Stimulated activated CD4-positive, alpha-beta T cell treated with anti-CD3 and anti-CD28 coated beads, Interleukin-1b, Interleukin-23, amount 100 ng/mL, for 48 hours (primary cell): ENCODE data around the gene RALGPS1.
"Not testable (repeated sequence)": the region's sequence is repeated elsewhere in the genome, so short reads cannot be mapped to it uniquely, and the experiment has no call there.

Source experiments
- DNase-seq: peaks from one replicate; pipeline ENCODE4 v3.0.0-alpha.2; 2020

Gene RALGPS1

GRCh38 chr9:127139775-127140174 lies 225.2 kb downstream of the RALGPS1 start:
- DNase-seq: no peak

DNA sequence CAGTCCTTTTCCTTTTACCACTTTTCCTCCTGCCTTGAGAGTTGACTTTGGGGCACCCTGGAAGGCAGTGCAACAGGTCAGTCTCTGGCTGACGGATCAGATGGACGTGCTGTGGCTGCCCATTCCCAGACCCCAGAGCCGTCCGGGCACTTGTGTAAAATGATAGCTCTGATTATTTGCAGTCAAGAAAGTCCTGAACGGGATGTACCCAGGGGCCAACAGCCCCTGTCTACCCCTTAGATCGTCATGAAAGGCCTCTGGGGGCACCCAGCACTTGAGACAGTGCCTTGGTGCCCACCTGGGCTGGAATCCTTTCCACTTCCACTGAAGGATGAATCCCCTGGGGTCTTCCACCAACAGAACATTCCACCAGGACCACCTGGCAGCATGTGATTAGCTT lies 225.6 kb downstream of the RALGPS1 start:
- DNase-seq: no peak

DNA sequence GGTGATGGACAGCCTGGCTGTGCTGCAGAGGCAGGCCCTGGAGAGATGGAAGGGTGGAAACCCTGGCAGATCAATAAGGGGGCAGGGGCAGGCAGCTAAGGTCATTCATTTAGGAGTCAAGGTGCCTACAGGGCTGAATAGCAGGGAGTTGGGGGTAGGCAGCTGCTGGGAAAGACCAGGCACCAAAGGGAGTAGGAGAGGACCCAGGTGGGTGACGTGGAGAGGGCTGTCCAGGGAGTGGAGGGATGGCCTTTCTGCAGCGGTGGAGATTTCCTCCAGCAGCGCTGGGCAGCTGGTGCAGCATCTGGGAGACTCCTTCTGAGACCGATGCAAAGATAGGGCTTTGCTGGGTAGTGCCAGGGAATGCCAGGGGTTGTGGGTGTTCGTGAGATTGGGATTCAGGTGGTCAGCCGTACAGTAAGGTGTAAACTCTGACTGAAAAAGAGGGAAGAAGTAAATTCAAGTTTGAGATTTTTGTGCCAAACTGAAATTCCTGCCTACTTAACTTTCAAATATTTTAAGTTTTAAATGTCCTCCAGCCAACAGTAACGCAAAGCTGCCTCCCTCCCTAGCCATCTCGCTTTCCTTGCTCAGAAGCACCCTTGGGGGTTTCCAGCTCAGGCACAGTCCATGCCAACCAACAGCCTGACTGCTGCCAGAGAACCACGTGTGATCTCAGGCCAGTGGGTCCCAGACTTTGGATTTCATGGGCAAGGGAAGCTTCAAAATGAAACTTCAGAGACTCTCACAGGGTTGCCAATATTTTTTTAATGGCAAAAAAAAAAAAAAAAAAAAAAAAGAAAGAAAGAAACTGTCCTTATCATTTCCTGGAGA lies 226.5 kb downstream of the RALGPS1 start:
- no peak for DNase-seq

DNA sequence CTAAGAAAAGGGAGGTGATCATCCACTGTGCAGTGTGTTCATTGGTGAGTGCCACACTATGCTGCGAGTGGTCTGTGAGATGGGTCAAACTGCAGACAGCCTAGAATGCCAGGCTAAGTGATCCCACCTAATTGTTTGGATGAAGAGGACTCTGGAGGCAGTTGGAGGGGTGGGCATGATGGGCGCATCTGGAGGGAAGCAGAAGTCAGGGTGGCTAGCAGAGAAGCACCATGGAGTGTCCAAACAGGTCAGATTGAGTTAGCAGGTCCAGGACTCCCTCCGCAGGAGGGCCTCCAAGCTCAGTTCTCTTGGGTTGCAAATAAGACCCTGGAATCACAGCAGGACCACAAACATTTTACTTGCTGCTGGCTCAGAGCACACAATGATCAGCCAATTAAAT lies 227.7 kb downstream of the RALGPS1 start:
- DNase-seq: no peak

- DNase-seq: no peak
These were observed 228.4 kb downstream of the RALGPS1 start for GRCh38 chr9:127142931-127143464.

GRCh38 chr9:127143920-127144465 lies 229.4 kb downstream of the RALGPS1 start:
- no peak for DNase-seq

DNA sequence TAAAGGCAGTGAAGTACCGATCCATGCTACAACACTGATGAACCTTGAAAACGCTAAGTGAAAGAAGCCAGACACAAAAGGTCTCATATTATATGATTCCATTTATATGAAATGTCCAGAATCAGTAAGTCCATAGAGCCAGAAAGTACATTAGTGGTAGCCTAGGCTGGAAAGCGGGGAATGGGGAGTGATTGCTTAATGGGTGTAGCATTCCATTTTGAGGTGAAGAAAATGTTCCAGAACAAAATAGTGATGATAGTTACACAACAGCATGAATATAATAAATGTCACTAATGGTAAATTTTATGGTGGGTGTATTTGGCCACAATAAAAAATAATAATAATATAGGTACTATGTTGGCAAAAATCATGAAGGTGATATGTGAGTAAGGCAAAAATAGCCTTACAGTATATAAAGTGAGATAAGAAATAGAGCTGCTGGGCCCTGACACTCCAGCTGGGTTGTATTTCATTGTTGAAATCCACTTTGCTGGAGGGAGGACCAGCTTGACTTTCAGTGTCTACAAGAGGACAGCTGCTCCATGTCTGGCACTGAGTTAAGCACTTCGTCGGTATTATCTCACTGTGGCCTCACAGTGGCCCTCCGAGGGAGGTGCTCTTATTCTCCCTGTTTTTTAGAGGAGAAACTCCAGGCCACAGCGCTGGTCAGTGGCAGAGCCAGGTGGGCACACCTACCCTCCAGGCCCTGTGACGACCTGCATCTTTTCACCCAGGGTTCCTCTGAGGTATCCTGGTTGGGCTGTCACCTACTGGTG lies 230.3 kb downstream of the RALGPS1 start:
- DNase-seq: no peak

DNA sequence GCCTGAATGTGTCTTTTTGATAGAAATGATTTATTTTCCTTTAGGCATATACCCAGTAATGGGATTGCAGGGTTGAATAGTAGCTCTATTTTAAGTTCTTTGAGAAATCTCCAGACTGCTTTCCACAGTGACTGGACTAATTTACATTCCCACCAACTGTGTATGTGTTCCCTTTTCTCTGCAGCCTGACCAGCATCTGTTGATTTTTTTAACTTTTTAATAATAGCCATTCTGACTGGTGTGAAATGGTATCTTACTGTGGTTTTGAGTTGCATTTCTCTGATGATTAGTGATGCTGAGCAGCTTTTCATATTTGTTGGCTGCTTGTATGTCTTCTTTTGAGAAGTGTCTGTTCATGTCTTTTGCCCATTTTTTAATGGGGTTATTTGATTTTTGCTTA lies 232.3 kb downstream of the RALGPS1 start:
- not testable (repeated sequence) for DNase-seq

- no peak for DNase-seq
These were observed 232.7 kb downstream of the RALGPS1 start for GRCh38 chr9:127147251-127147650.

- DNase-seq: no peak
These were observed 233.4 kb downstream of the RALGPS1 start for GRCh38 chr9:127148014-127148413.

- no peak for DNase-seq
These were observed 234.4 kb downstream of the RALGPS1 start for GRCh38 chr9:127149010-127149409.

- DNase-seq: no peak
These were observed 235.1 kb downstream of the RALGPS1 start for GRCh38 chr9:127149463-127150390.

DNA sequence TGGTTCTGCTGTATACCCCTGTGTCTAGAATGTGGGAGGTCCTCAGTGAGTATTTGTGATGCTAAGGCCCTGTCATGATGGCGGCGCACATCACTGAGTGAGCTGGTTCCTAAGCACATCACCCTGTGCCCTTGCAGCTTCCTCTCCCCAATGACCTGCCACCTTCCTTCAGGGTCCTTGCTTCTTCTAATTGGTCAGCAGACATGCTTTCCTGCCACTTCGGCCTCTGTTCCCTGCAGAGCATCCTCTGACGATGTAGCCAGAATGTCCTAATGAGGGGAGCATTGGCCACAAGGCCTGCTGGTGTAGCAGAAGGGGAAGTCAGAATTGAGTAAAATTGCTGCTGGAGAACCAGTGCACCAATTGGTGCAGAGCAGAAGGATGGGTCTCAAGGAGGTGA lies 238.9 kb downstream of the RALGPS1 start:
- DNase-seq: no peak

DNA sequence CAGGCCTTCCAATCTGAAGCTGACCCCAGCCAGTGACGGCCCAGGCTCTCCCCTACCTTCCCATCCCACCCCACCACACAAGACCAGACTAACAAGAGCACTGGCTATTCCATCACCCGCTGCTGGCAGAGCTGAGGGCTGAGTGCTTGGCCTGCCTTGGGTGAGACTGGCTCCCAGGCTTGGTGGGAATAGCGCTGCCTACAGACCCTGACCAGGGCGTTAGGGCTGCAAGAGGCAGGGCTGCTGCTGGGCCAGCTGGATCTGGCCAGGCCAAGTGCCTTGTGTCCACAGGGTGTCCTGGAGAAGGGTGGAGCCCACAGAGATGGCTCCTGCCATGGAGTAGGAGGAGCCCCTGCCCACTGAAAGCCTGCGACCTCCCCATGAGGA lies 239.4 kb downstream of the RALGPS1 start:
- no peak for DNase-seq

- no peak for DNase-seq
These were observed 240.0 kb downstream of the RALGPS1 start for GRCh38 chr9:127154390-127155191.

- no peak for DNase-seq
These were observed 240.9 kb downstream of the RALGPS1 start for GRCh38 chr9:127155314-127155960.

DNA sequence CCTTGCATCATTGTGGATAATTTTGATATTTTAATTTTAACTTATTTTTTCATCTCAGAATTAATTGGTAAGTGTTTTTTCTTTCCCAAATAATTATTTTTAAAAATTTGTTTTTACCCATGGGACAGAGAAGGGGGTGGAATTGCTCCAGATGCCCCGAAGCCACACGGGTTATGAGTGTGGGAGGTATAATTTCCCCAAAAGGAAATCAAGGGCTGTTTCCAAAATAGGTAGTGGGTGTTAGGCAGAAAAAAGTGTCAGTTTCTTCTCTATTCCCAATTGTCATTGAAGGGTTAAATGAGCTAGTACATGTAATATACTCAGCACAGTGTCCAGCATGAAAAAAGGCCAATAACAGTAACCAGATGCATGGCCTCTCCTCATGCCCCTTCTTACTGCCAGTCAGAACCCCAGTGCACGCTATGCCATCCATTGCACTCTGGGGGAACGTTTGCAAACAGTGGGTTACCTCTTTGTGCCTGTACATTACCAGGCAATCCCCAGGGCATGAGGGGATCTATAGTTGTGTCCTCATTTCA lies 244.3 kb downstream of the RALGPS1 start:
- no peak for DNase-seq

DNA sequence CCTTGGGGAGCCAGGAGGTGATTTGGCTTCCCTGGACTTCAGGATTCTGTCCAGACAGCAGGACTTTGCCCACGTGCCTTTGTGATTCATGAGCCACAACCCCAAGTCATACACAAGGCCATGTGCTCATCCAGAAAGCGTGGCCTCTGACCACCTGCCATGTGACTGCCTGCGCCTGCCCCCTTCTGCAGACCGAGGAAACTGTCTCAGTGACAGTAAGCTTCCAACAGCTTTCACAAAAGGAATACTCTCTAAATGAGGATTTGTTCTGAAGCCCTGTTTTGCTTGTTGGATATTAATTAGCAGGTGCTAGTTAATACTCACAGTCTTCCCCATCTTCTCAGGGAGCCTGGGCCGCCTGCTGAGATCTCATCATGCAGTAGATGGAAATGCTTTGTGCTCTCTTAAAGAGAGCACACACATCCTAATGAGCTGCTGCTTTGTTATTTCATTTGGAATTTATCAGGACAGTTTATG lies 244.8 kb downstream of the RALGPS1 start:
- DNase-seq: no peak

- no peak for DNase-seq
These were observed 245.5 kb downstream of the RALGPS1 start for GRCh38 chr9:127159949-127160610.

DNA sequence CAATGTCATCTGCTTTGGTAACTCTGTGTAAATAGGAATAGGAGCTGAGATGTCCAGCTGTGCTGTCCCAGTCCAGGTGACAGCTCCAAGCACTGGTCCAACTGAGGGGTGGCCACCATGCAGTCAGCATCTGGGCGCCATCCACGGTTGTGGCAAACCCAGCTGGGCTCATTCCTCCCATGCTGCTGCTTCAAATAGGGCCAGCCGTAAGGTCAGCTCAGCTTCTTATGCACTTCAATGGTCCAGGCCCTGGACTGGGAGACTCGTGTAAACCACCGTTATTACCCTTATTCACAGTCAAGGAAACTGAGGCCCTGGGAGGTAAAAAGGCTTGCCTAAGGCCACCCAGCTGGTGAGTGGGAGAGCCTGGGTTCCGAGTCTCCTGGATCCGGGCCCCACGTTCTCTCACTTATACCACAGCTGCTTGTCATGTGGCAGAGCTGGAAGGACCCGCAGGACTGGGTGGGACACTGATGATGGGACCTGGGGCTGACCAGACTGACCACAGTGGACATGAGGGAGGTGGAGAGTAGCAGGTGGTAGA lies 246.6 kb downstream of the RALGPS1 start:
- DNase-seq: no peak
